Natural killer cell treated with Interleukin-12 subunit alpha and Interleukin-12 subunit beta and Interleukin-15 and Interleukin-18, amount 100 ng/mL, for 72 hours (primary cell): ENCODE data around the gene TRIM38. TPM values are rescaled to one million over a fixed set of nuclear protein-coding genes. Genes with fewer than 3 reads are reported as not detected.

Source experiments
- ATAC-seq, 2 donors: fragments of 150-1000 bp; cut with Tn5 transposase in 1 of 2; sonication (Bioruptor Pico), chemical (Tn5 transposase) in 1 of 2; 2 replicates each; pipeline ENCODE4 v1.10.0; 2021
- DNase-seq: peaks from one replicate; pipeline ENCODE4 v3.0.0; 2022; ENCODE audit warnings: low spot score
- H3K27ac Mint-ChIP-seq, 2 donors: 1 replicate in 1 of 2; 2 replicates in 1 of 2; pipeline ENCODE4 v1.8.0; 2022; ENCODE audit warnings: mixed read lengths in 2 of 2, mild to moderate bottlenecking in 1 of 2, moderate library complexity in 1 of 2
- H3K27me3 Mint-ChIP-seq, 2 donors: 1 replicate in 1 of 2; 2 replicates in 1 of 2; pipeline ENCODE4 v1.8.0; 2022; ENCODE audit warnings: mixed read lengths in 2 of 2
- H3K36me3 Mint-ChIP-seq: one replicate; pipeline ENCODE4 v1.8.0; 2022; ENCODE audit warnings: mixed read lengths
- H3K4me1 Mint-ChIP-seq, 2 donors: 1 replicate in 1 of 2; 2 replicates in 1 of 2; pipeline ENCODE4 v1.8.0; 2022; ENCODE audit warnings: low read depth in 2 of 2, mixed read lengths in 2 of 2, mild to moderate bottlenecking in 1 of 2
- H3K4me3 Mint-ChIP-seq: one replicate; pipeline ENCODE4 v1.8.0; 2022; ENCODE audit warnings: mixed read lengths
- H3K9me3 Mint-ChIP-seq: 2 replicates; pipeline ENCODE4 v1.8.0; 2022; ENCODE audit warnings: mixed read lengths
- total RNA-seq, 2 donors: library from RNA; stranded (reverse); gene quantifications; one replicate each; pipeline ENCODE4 v1.2.3, GENCODE V29; 2022

The TRIM38 gene
- total RNA-seq, 2 donors from 2014 or later: 17.8 to 19.1 TPM

DNA sequence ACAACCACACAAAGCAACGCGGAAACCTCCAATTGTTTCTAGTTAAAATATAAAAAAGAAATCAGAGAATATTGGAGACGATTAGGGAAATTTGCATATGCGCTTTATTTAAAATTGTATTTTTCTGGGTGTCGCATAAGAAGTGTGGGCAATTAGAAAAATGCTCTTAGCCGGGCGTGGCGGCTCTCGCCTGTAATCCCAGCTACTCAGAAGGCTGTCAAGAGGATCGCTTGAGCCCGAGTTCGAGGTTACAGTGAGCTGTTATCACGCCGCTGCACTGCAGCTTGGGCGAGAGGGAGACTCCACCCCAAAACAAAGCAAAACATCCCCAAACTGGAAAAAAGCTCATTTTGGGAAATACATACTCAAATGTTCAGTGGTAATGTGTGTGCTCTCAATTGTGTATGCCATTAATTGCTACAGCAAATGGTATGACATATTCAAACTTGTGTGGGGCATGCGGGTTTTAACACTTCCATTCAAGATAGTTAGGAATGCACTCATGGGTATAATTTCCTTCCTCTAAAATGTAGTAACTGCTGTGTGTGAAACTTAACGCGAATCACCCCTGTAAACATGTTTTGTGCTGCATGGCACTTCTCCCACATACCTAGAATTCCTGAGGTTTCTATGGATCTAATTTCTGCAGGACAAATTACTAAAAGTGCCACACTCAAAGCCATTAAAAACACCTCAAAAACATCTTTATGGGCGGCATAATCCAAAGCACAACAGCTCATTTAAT is 69.9 kb downstream of the TRIM38 start:
- Mint-ChIP-seq H3K9me3 (no peaks in the 10 kb centered on the region), H3K4me3 (peak overlapping the region; percentile 95), H3K36me3 (no peaks in the 10 kb centered on the region), H3K27ac (peak overlapping the region; percentile 99), H3K27me3 (no peaks in the 10 kb centered on the region), H3K4me1 (peaks cover 46 to 62% of the 10 kb centered on the region in 2 donors)
- DNase-seq (no peak), ATAC-seq (peak in 1 of 2 donors; percentile 14)

DNA sequence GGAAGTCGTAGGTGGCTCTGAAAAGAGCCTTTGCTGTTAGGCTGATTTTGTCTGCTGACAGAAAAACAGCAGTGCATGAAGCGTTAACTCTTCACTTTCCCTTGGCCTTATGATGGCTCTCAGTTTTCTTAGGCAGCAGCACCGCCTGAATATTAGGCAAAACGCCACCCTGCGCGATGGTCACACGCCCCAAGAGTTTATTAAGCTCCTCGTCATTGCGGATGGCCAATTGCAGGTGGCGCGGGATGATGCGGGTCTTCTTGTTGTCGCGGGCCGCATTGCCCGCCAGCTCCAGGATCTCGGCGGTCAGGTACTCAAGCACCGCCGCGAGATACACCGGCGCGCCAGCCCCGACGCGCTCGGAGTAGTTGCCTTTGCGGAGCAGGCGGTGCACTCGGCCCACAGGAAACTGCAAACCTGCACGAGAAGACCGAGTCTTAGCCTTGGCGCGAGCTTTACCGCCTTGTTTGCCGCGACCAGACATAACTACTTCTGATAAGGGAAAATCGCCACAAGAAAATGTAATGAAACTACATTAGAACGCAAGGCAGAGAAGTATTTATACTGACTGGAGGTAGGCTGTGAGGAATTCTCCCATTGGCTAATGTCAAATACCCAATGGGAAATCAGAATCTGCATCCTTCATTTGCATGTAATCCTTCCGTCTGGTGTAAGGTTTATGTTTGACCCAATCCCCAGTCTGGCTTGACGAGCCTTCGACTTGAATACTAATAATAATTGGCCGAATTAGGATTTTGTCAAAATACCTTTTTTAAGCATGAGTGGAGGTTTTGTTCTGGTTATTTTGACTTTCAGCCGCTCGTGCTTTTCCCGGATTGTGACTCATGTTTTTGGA is 70.7 kb downstream of the TRIM38 start:
- Mint-ChIP-seq H3K9me3 (no peaks in the 10 kb centered on the region), H3K4me1 (peaks cover 42 to 54% of the 10 kb centered on the region in 2 donors), H3K27me3 (no peaks in the 10 kb centered on the region), H3K4me3 (peak overlapping the region; percentile 95), H3K27ac (peak overlapping the region; percentile 99), H3K36me3 (no peaks in the 10 kb centered on the region)
- DNase-seq: peak; percentile 80
- ATAC-seq: peak; percentile 74 to 83

DNA sequence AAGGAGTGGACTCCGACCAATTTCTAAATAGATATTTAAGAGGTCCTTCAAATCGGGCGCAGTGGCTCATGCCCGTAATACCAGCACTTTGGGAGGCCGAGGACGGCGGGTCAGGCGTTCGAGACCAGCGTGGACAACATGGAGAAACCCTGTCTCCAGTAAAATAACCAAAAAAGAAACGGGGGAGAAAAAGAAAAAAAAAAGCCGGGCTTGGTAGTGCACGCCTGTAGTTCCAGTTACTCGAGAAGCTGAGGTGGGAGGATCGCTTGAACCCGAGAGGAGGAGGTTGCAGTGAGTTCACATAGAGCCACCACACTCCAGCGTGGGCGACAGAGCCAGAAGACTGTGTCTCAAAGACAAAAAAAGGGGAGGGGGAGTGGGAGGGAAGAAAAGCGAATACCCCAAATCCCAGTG is 71.3 kb downstream of the TRIM38 start:
- ATAC-seq (no peak), DNase-seq (no peak)
- Mint-ChIP-seq H3K27me3 (no peaks in the 10 kb centered on the region), H3K9me3 (no peaks in the 10 kb centered on the region), H3K4me1 (peaks cover 35 to 50% of the 10 kb centered on the region in 2 donors), H3K27ac (peak overlapping the region; percentile 99), H3K4me3 (peak overlapping the region; percentile 95), H3K36me3 (no peaks in the 10 kb centered on the region)

DNA sequence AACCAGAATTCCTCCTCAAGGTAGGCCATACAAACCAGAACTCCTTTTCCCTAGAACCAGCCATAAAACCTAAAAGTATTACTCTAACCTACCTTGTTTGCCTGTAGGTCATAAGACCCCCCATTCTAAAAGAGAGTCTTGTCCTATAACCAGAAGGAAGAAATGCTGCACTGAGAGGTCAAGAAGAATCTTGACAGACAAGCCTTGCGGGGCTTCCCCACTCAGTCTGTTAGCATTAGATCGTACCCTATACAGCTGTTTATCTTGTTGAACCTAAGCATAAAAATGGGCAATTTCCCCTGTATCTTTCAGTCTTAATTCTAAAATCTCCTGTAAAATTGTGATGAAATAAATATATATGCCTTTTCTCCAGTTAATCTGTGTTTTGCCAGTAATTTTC is 72.3 kb downstream of the TRIM38 start:
- Mint-ChIP-seq H3K4me1 (peaks cover 35 to 50% of the 10 kb centered on the region in 2 donors), H3K36me3 (no peaks in the 10 kb centered on the region)

More for the DNA sequence above, 72.3 kb downstream of the TRIM38 start:
- no peaks in the 10 kb centered on the region for H3K27me3 Mint-ChIP-seq
- peak overlapping the region; percentile 99 for H3K27ac Mint-ChIP-seq
- ATAC-seq (no peak), DNase-seq (no peak)
- no peaks in the 10 kb centered on the region for H3K9me3 Mint-ChIP-seq
- H3K4me3 Mint-ChIP-seq: peak overlapping the region; percentile 95

Other genes with a start within 250 kb of the TRIM38 start
- not detected for gene SLC17A4, start 208.1 kb upstream of the TRIM38 start, total RNA-seq
- not detected for gene SLC17A1, start 130.8 kb upstream of the TRIM38 start, total RNA-seq
- gene SLC17A3, start 88.6 kb upstream of the TRIM38 start, total RNA-seq: not detected
- not detected for gene SLC17A2, start 32.1 kb upstream of the TRIM38 start, total RNA-seq
- 1 to 10 TPM in 1 of 2 donors, under 1 TPM in 1; 0.62 to 1.5 TPM for gene HFE, start 124.6 kb downstream of the TRIM38 start, total RNA-seq